Endothelial cell of umbilical vein (primary cell): ENCODE results near the gene SULT4A1. TPM values are rescaled to one million over a fixed set of nuclear protein-coding genes. Genes with fewer than 3 reads are reported as not detected.

Source experiments
- BruUV-seq: library from RNA; stranded (reverse); fragments of 400-500 nt; replicated peaks from 2 replicates; lab custom pipeline; 2021; lab: Mats Ljungman, UMichigan
- CTCF ChIA-PET: fragments of 300-600, 350-600 bp; sonication (Branson Sonifier 250); formaldehyde crosslinking; loops from one replicate; lab custom pipeline; 2021; ENCODE audit warnings: antibody characterized with exemption, inconsistent platforms; lab: Charles Lee
- POLR2A ChIA-PET: fragments of 300-600, 350-600 bp; sonication (Branson Sonifier 250); formaldehyde crosslinking; loops from one replicate; lab custom pipeline; 2021; ENCODE audit warnings: antibody characterized with exemption, inconsistent platforms; lab: Charles Lee
- DNase-seq: peaks from one replicate; pipeline ENCODE4 v3.0.0-alpha.2; 2011; ENCODE audit warnings: low read depth, low spot score
- FAIRE-seq: peaks from 2 replicates; lab custom pipeline; 2011; peaks lifted over from hg19 to GRCh38; lab: Jason Lieb, UNC
- H2AFZ ChIP-seq: 2 replicates; pipeline ENCODE4 v1.6.0; 2012; ENCODE audit warnings: low read depth, low read length, control low read depth, inconsistent platforms
- H3K27ac ChIP-seq: 2 replicates; pipeline ENCODE4 v1.5.1; 2011; ENCODE audit warnings: low read depth, mild to moderate bottlenecking, control low read depth, low read length, moderate library complexity; ENCODE audit not compliant: insufficient read depth
- H3K27me3 ChIP-seq, 2 experiments: 2 replicates each; pipeline versions ENCODE4 v1.6.0 to v1.6.1; 2011; ENCODE audit warnings: low read length in 2 of 2, mixed read lengths in 1 of 2; ENCODE audit not compliant: control insufficient read depth in 2 of 2, insufficient read depth in 2 of 2
- H3K36me3 ChIP-seq, 2 experiments: 2 replicates in 1 of 2; 3 replicates in 1 of 2; pipeline ENCODE4 v1.5.1; 2011; ENCODE audit warnings: low read length in 2 of 2, mild to moderate bottlenecking in 1 of 2, moderate library complexity in 1 of 2; ENCODE audit not compliant: control insufficient read depth in 2 of 2, insufficient read depth in 2 of 2; ENCODE audit errors: extremely low read depth in 1 of 2
- H3K4me1 ChIP-seq: 3 replicates; pipeline ENCODE4 v1.5.1; 2011; ENCODE audit warnings: mild to moderate bottlenecking, low read length; ENCODE audit not compliant: control insufficient read depth, insufficient read depth; ENCODE audit errors: extremely low read depth
- H3K4me2 ChIP-seq: 2 replicates; pipeline ENCODE4 v1.6.1; 2011; ENCODE audit warnings: low read length, control low read depth, mixed read lengths; ENCODE audit not compliant: insufficient read depth
- H3K4me3 ChIP-seq, 3 experiments: fragments of 200-600 bp in 1 of 3; sonication (generic), shearing (Covaris generic) in 1 of 3; replicated peaks in 1 of 3; 2 replicates each; pipeline ENCODE4 v1.5.1; 2011 to 2016; ENCODE audit warnings: control low read depth in 3 of 3, low read length in 3 of 3, mild to moderate bottlenecking in 2 of 3, inconsistent platforms in 1 of 3, low read depth in 1 of 3, moderate library complexity in 1 of 3; ENCODE audit not compliant: insufficient read depth in 1 of 3
- H3K79me2 ChIP-seq: 2 replicates; pipeline ENCODE4 v1.6.0; 2012; ENCODE audit warnings: low read length, inconsistent platforms; ENCODE audit not compliant: control insufficient read depth, insufficient read depth
- H3K9ac ChIP-seq: replicated peaks from 2 replicates; pipeline ENCODE3; 2011; ENCODE audit warnings: low read length, control low read depth; ENCODE audit not compliant: insufficient read depth; ENCODE audit errors: extremely low read depth
- H3K9me1 ChIP-seq: replicated peaks from 3 replicates; pipeline ENCODE4 v1.6.0; 2011; ENCODE audit warnings: mild to moderate bottlenecking, low read length; ENCODE audit not compliant: control insufficient read depth, insufficient read depth; ENCODE audit errors: extremely low read depth
- H3K9me3 ChIP-seq: replicated peaks from 2 replicates; pipeline ENCODE4 v1.5.1; 2012; ENCODE audit warnings: low read length, inconsistent platforms; ENCODE audit not compliant: control insufficient read depth, insufficient read depth
- H4K20me1 ChIP-seq: replicated peaks from 2 replicates; pipeline ENCODE3; 2011; ENCODE audit warnings: mild to moderate bottlenecking, low read length; ENCODE audit not compliant: control insufficient read depth, insufficient read depth; ENCODE audit errors: extremely low read depth
- CTCF ChIP-seq, 2 donors: IDR thresholded peaks; 1 replicate in 1 of 2; 2 replicates in 1 of 2; pipeline ENCODE4 v1.5.1; 2011; ENCODE audit warnings: low read length in 2 of 2, mild to moderate bottlenecking in 2 of 2, moderate library complexity in 2 of 2, control low read depth in 1 of 2, inconsistent platforms in 1 of 2, low read depth in 1 of 2; ENCODE audit not compliant: insufficient read depth in 1 of 2; ENCODE audit errors: extremely low read depth in 1 of 2
- EZH2 ChIP-seq: IDR thresholded peaks from 2 replicates; pipeline ENCODE4 v1.6.1; 2012; ENCODE audit warnings: borderline replicate concordance, low read depth, mild to moderate bottlenecking, moderate library complexity, low read length, inconsistent platforms; ENCODE audit not compliant: severe bottlenecking
- FOS ChIP-seq: IDR thresholded peaks from 2 replicates; pipeline ENCODE4 v1.6.1; 2011; ENCODE audit warnings: mild to moderate bottlenecking, low read length, moderate library complexity, borderline replicate concordance; ENCODE audit not compliant: insufficient read depth
- GATA2 ChIP-seq: IDR thresholded peaks from 2 replicates; pipeline ENCODE4 v1.7.0; 2011; ENCODE audit warnings: low read depth, mild to moderate bottlenecking, moderate library complexity, mixed read lengths, low read length; ENCODE audit not compliant: insufficient read length, insufficient read depth
- JUN ChIP-seq: IDR thresholded peaks from 2 replicates; pipeline ENCODE4 v1.6.1; 2011; ENCODE audit warnings: borderline replicate concordance, low read depth; ENCODE audit not compliant: insufficient read length, insufficient read depth
- MAX ChIP-seq: IDR thresholded peaks from 2 replicates; pipeline ENCODE4 v1.6.1; 2011; ENCODE audit not compliant: insufficient read depth, insufficient read length
- MYC ChIP-seq: IDR thresholded peaks from one replicate; pipeline ENCODE4 v1.6.1; 2011; ENCODE audit warnings: mild to moderate bottlenecking, low read depth, low read length
- POLR2A ChIP-seq: IDR thresholded peaks from 2 replicates; pipeline ENCODE4 v1.6.1; 2012; ENCODE audit warnings: low read depth, mild to moderate bottlenecking, control low read depth, low read length
- POLR2AphosphoS5 ChIP-seq: IDR thresholded peaks from 2 replicates; pipeline ENCODE4 v1.6.1; 2012; ENCODE audit warnings: low read depth, mild to moderate bottlenecking, control low read depth, low read length, moderate library complexity; ENCODE audit not compliant: insufficient read depth
- dilution Hi-C: fragments of 300-500 bp; cut with MboI; formaldehyde crosslinking; loops from one replicate; pipeline ENCODE4 v1.15.0; 2019; ENCODE audit warnings: low sequenced_read_pairs; ENCODE audit not compliant: extremely low pct_ligation_motif_present
- intact Hi-C: fragments of 100-400 bp; cut with micrococcal nuclease; formaldehyde crosslinking; loops from one replicate; pipeline ENCODE4 v1.10.0; 2022
- polyA plus RNA-seq, 4 experiments: library from polyadenylated mRNA; depleted of rRNA in 3 of 4; stranded (reverse) in 3 of 4; unstranded in 1 of 4; fragments of >200 nt; gene quantifications; 2 replicates each; pipeline versions ENCODE4 v1.2.1 to v1.2.3, GENCODE V29; 2011 to 2012; ENCODE audit warnings: missing spikeins in 1 of 4
- total RNA-seq: library from RNA; stranded (reverse); gene quantifications from 2 replicates; pipeline ENCODE4 v1.2.3, GENCODE V29; 2021

The SULT4A1 gene
- total and polyA plus RNA-seq, 2 donors (not counting 3 experiments of a cell fraction or from before 2014, with no cell fraction given) = 0.48 TPM; not detected in 1

GRCh38 chr22:43819931-43820640 is 42.2 kb downstream of the SULT4A1 start:
- Histone ChIP-seq H3K27ac (no peak overlapping the region), H3K79me2 (no peaks in the 10 kb centered on the region), H3K9me3 (no peaks in the 10 kb centered on the region), H3K4me3 (no peak overlapping the region), H3K4me1 (no peaks in the 10 kb centered on the region), H3K9ac (no peak overlapping the region), H4K20me1 (no peaks in the 10 kb centered on the region), H2AFZ (no peak overlapping the region), H3K4me2 (no peak overlapping the region), H3K9me1 (no peaks in the 10 kb centered on the region), H3K36me3 (no peaks in the 10 kb centered on the region), H3K27me3 (no peaks in the 10 kb centered on the region)
- dilution Hi-C loops = no loop called here
- CTCF ChIA-PET = no interaction called here
- FAIRE-seq = no peak
- TF ChIP-seq CTCF (IDR thresholded peaks at IDR 0.05; ENCODE audit: extremely low read depth in 1 of 2, insufficient read depth in 1 of 2, low read depth in 1 of 2, low read length in 2 of 2) = no peak
- no peak for TF ChIP-seq JUN
- TF ChIP-seq MYC = no peak
- TF ChIP-seq GATA2 = no peak
- no peak for TF ChIP-seq POLR2AphosphoS5
- no peak for TF ChIP-seq EZH2
- TF ChIP-seq FOS = no peak
- no peak for TF ChIP-seq POLR2A
- TF ChIP-seq MAX = no peak
- no peak for DNase-seq
- BruUV-seq = no TSS peak
- POLR2A ChIA-PET = no interaction called here
- intact Hi-C loops = no loop called here
